CD4-positive, alpha-beta T cell treated with Interleukin-4 for 1 hour (primary cell): ENCODE data around the gene TGM4.

Source experiments
- DNase-seq, 2 donors: peaks; one replicate each; pipeline ENCODE4 v3.0.0-alpha.2; 2020 to 2022

TGM4 gene

DNA sequence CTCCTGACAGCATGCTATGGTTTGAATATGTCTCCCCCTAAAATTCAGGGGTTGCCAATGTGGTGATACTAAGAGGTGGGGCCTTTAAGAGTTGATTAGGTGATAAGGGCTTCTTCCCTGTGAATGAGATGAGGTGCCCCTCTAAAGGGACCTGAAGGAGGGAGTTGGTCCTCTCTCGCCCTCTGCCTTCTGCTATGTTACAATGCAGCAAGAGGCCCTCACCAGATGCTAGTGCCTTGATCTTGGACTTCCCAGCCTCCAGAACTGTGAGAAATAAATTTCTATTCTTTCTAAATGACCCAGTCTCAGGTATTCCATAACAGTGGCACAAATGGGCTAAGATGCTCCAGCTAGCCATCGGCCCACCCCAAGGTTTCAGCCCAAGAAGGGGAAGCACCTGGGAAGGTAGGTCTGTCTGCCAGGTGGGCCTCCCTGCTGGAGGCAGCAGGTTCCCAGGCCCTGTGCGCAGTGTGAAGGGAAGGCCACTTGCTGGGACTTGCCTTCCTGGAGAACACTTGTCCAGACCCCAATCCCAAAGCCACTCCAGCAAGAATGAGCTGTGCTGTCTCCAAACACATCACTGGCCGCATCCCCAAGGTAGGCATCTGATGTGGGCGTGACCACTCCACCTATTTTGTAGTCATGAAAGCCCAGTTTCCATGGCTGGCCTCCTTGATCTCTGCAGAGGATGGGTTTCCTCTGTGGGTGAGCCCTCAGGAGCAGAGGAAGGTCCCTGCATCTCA lies 9.0 kb downstream of the TGM4 start:
- no peak for DNase-seq

- DNase-seq: no peak
Observed at GRCh38 chr3:44883999-44884431, 9.6 kb downstream of the TGM4 start.

- no peak for DNase-seq
Observed at GRCh38 chr3:44885618-44886017, 11.2 kb downstream of the TGM4 start.

GRCh38 chr3:44886561-44886960 lies 12.2 kb downstream of the TGM4 start:
- no peak for DNase-seq

DNA sequence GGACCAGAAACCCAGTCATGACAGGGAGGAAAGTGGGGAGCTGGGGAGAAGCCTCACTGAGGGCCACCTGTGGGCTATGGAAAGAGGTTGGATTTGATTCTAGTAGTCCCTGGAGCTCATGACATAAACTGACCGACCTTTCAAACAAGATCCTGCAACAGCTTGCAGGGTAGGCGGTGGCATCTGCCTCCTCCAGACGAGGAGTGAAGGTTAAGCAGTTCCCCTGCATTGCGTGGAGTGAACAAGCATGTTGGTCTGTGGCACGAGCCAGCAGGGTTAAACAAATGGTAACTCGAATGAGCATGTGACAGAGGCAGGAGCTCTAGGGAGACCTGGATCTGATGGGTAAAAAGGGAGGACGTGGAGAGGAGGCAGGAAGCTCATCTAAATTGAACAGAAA lies 12.7 kb downstream of the TGM4 start:
- DNase-seq: no peak

DNA sequence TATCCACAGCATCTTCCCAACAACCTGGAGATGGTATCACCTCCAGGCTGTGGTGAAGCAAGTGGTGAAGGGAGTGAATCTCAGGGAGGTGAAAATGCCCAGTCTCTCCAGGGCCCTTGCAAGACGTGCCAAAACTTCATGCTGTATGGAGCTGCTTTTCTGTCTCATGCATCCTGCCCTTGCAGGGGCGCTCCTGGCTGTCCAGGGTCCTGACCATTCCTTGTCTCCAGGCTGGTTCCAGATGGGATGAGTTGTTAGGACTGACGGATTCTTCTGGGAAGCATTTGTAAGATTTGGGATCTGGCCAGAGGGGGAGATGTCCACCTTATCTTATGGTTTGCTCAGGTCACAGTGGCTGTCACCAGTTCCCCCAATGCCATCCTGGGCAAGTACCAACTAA lies 15.8 kb downstream of the TGM4 start:
- DNase-seq: no peak

DNA sequence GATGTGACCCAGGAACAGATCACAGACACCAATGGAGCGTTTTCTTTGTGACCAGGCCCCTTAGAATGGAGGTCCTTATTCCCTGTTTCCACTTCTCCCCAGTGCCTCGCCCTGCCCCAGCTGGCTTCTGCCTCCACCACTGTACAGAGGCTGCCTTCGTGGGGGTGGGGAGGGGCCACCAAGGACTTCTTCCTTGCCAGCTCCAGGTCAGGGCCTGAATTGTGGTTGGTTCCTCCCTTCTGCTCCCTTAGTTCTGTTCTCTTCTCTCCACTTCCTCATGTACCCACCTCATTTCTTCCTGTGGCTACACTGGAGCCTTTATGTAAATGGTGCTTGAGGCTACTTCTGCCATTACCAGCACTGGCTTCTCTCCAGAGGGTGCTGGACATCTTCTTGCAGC lies 16.4 kb downstream of the TGM4 start:
- no peak for DNase-seq

GRCh38 chr3:44892689-44893088 lies 18.3 kb downstream of the TGM4 start:
- DNase-seq: no peak

DNA sequence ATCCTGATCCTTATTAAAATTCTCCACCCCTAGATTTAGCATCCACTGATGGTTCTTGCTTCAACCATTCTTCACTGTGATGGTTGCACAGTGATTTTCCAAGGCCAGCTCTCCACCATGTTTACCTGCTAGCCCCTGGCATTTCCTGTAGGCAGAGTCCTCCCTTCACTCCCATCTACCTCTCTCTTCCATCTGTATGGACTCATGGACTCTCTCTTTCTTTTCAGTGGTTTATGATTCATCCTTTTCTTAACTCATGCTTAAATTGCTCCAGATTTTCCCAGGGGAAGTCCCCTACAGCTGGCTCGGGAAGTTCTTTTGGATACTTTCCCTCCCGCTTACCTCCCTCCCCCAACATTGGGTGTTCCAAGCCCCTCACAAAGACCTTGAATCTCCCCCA lies 18.7 kb downstream of the TGM4 start:
- no peak for DNase-seq

GRCh38 chr3:44894485-44894884 lies 20.1 kb downstream of the TGM4 start:
- DNase-seq: no peak

- DNase-seq: no peak
Observed at GRCh38 chr3:44896440-44896839, 22.0 kb downstream of the TGM4 start.

GRCh38 chr3:44899683-44900367 lies 25.4 kb downstream of the TGM4 start:
- no peak for DNase-seq

DNA sequence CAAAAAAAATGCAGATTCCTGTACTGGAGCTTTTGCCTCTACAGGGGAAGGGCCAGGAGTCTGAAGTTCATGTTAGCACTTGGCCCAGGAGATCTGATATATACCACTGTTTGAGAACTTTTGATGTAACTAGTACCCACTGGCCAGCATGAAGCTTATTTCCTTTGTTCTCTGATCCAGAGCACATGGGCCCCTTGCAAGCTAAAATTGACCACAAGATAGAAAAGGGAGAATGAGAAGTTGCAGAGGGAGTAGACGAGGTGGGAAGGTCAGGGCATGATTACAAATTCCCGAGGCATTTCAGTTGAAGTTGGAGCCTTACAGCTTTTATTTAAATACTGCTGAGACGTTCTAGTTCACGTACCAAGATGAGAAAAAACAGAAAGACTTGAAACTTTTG lies 28.2 kb downstream of the TGM4 start:
- no peak for DNase-seq

DNA sequence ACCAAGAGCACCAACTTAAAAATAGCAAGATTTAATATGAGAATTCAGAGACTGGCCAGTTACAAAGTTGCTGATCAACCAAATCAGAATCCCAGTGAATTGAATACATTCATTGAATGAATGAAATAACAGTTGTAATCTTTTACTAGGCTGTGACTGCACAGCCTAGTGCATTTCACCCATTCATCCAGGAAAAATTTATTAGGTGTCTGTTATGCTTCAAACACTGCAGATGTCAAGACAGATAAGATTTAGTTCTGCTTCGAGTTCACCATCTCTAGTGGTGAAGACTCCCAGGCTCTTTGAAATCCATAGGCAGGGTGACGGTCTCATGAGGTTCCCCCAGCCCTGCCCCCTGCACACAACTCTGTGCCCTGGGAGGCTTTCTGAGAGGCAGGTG lies 28.9 kb downstream of the TGM4 start:
- DNase-seq: no peak

DNA sequence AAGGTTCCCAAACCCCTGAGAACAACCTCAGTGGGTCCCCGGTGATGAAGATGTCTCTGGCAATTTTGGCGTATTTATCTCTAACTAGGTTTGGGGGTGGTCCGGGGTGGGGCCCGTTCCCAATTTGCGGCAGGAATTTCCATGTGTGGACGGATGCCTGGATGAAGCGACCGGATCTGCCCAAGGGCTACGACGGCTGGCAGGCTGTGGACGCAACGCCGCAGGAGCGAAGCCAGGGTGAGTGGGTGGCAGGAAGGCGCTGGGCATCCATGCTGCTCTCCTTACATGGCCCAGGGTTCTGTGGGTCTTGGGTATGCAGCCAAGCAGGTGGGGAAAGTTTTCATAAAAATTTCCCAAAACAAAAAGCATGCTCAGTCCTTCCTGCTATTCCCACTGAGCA lies 29.3 kb downstream of the TGM4 start:
- no peak for DNase-seq

- DNase-seq: no peak
Observed at GRCh38 chr3:44905446-44906157, 31.2 kb downstream of the TGM4 start.

GRCh38 chr3:44906997-44907396 lies 32.6 kb downstream of the TGM4 start:
- DNase-seq: no peak

DNA sequence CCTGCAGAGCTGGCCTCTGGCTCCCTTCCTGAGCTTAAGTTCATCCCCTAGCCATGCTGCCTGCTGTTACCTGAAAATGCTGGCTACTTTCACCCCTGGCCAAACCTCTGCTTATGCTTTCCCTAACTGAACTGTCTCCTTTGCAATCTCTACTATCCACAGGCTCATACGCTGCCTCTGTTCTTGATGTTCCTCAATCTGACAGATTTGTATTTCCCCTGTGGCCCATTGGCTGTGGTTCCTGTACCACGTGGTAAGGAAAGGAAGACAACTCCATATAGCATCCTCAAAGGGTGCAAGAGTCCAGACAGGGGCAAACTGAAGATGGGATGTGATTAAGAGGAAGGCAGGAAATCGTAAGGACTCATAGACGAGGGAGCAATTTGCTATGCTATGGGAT lies 33.2 kb downstream of the TGM4 start:
- no peak for DNase-seq

- no peak for DNase-seq
Observed at GRCh38 chr3:44909063-44909462, 34.7 kb downstream of the TGM4 start.

- DNase-seq: no peak
Observed at GRCh38 chr3:44910693-44911092, 36.3 kb downstream of the TGM4 start.

GRCh38 chr3:44913868-44914468 lies 39.6 kb downstream of the TGM4 start:
- peak; percentile 60 to 63 for DNase-seq

GRCh38 chr3:44914936-44915335 lies 40.5 kb downstream of the TGM4 start:
- no peak for DNase-seq

GRCh38 chr3:44915702-44916438 lies 41.5 kb downstream of the TGM4 start:
- no peak for DNase-seq
